Naive thymus-derived CD8-positive, alpha-beta T cell (primary cell): ENCODE data around the gene CAMK4. TPM values are rescaled to one million over a fixed set of nuclear protein-coding genes. Genes with fewer than 3 reads are reported as not detected.

Experiments used
- ATAC-seq, 2 donors: fragments of 150-1000 bp; cut with Tn5 transposase in 1 of 2; sonication (Bioruptor Pico), chemical (Tn5 transposase) in 1 of 2; 1 replicate in 1 of 2; 2 replicates in 1 of 2; pipeline ENCODE4 v1.10.0; 2021; ENCODE audit warnings: mild to moderate bottlenecking in 2 of 2, moderate library complexity in 2 of 2
- POLR2A ChIA-PET: fragments of 350-600 bp; sonication (Branson Sonifier 250); formaldehyde crosslinking; loops from one replicate; lab custom pipeline; 2021; ENCODE audit warnings: antibody characterized with exemption; lab: Charles Lee
- DNase-seq, 10 donors: peaks; one replicate each; pipeline versions ENCODE4 v3.0.0 to v3.0.0-alpha.2; 2020 to 2022
- H3K27ac Mint-ChIP-seq, 10 donors: one replicate each; pipeline ENCODE4 v1.8.0; 2020 to 2022; ENCODE audit warnings: mild to moderate bottlenecking in 10 of 10, mixed read lengths in 10 of 10, moderate library complexity in 4 of 10, inconsistent platforms in 1 of 10
- H3K27me3 Mint-ChIP-seq, 5 donors: one replicate each; pipeline ENCODE4 v1.8.0; 2021 to 2022; ENCODE audit warnings: mixed read lengths in 5 of 5
- H3K36me3 Mint-ChIP-seq, 3 donors: one replicate each; pipeline ENCODE4 v1.8.0; 2020 to 2022; ENCODE audit warnings: mixed read lengths in 3 of 3, mild to moderate bottlenecking in 2 of 3, inconsistent platforms in 1 of 3
- H3K4me1 Mint-ChIP-seq, 4 donors: one replicate each; pipeline ENCODE4 v1.8.0; 2021 to 2022; ENCODE audit warnings: mixed read lengths in 4 of 4
- H3K4me3 Mint-ChIP-seq, 10 donors: one replicate each; pipeline ENCODE4 v1.8.0; 2020 to 2022; ENCODE audit warnings: mild to moderate bottlenecking in 10 of 10, mixed read lengths in 10 of 10, moderate library complexity in 6 of 10, inconsistent platforms in 1 of 10
- H3K9me3 Mint-ChIP-seq, 9 donors: one replicate each; pipeline ENCODE4 v1.8.0; 2020 to 2022; ENCODE audit warnings: mixed read lengths in 9 of 9, mild to moderate bottlenecking in 3 of 9, inconsistent platforms in 1 of 9, moderate library complexity in 1 of 9
- polyA plus RNA-seq, 3 donors: library from polyadenylated mRNA; unstranded; fragments of 300-500 nt; fragmentation: Illumina TruSeq; gene quantifications; one replicate each; pipeline ENCODE4 v1.2.3, GENCODE V29; 2021
- total RNA-seq, 8 experiments: library from RNA in 2 of 8; stranded (reverse) in 2 of 8; gene quantifications; one replicate each; pipeline ENCODE4 v1.2.3 and lab custom pipeline; 2021 to 2026

The CAMK4 gene
- total and polyA plus RNA-seq, 5 experiments from 2014 or later: 93.3 to 307 (median 134) TPM

GRCh38 chr5:111478266-111478665 lies 254.1 kb downstream of the CAMK4 start:
- Mint-ChIP-seq H3K27ac (no peak overlapping the region), H3K36me3 (peaks cover 4 to 87% (median 22%) of the 10 kb centered on the region in 3 donors), H3K4me3 (no peak overlapping the region), H3K27me3 (no peaks in the 10 kb centered on the region), H3K4me1 (peaks cover 0 to 5% (median under 1%) of the 10 kb centered on the region in 4 donors), H3K9me3 (no peaks in the 10 kb centered on the region)
- DNase-seq: no peak
- no peak for ATAC-seq
- POLR2A ChIA-PET: no interaction called here

DNA sequence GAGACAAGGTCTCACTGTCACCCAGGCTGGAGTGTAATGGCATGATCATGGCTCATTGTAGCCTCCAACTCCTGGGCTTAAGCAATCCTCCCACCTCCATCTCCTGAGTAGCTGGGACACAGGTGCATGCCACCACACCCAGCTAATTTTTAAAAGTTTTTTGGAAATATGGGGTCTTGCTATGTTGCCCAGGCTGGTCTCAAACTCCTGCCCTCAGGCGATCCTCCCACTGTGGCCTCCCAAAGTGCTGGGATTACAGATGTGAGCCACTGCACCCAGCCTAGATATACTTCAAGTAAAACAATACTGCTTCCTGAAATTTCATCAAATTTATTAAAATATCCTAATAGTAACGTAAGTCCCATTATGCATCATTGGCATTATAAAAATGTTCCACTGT lies 254.7 kb downstream of the CAMK4 start:
- peak overlapping the region in 1 of 10 donors; percentile 6 for H3K27ac Mint-ChIP-seq
- DNase-seq (no peak), ATAC-seq (no peak)
- H3K27me3 Mint-ChIP-seq: no peaks in the 10 kb centered on the region
- H3K4me1 Mint-ChIP-seq: peaks cover 0 to 6% (median under 1%) of the 10 kb centered on the region in 4 donors
- no peaks in the 10 kb centered on the region for H3K9me3 Mint-ChIP-seq
- peaks cover 4 to 87% (median 28%) of the 10 kb centered on the region in 3 donors for H3K36me3 Mint-ChIP-seq
- no peak overlapping the region for H3K4me3 Mint-ChIP-seq
- POLR2A ChIA-PET: no interaction called here

- Mint-ChIP-seq H3K36me3 (peaks cover 4 to 88% (median 34%) of the 10 kb centered on the region in 3 donors), H3K9me3 (no peaks in the 10 kb centered on the region), H3K4me1 (peaks cover 0 to 6% (median 0%) of the 10 kb centered on the region in 4 donors), H3K4me3 (no peak overlapping the region), H3K27me3 (no peaks in the 10 kb centered on the region), H3K27ac (peak overlapping the region in 4 of 10 donors; percentile 4 to 80 (median 76))
- DNase-seq (no peak), ATAC-seq (no peak)
- POLR2A ChIA-PET: no interaction called here
These were observed 256.2 kb downstream of the CAMK4 start for GRCh38 chr5:111480346-111480745.

GRCh38 chr5:111486055-111486454 lies 261.9 kb downstream of the CAMK4 start:
- Mint-ChIP-seq H3K27me3 (no peaks in the 10 kb centered on the region), H3K36me3 (peaks cover 8 to 61% (median 49%) of the 10 kb centered on the region in 3 donors), H3K9me3 (no peaks in the 10 kb centered on the region), H3K4me1 (peaks cover 0 to 1% (median 0%) of the 10 kb centered on the region in 4 donors), H3K27ac (peak overlapping the region in 5 of 10 donors; percentile 2 to 58 (median 22)), H3K4me3 (no peak overlapping the region)
- DNase-seq (no peak), ATAC-seq (no peak)
- POLR2A ChIA-PET: no interaction called here

GRCh38 chr5:111486926-111487325 lies 262.7 kb downstream of the CAMK4 start:
- Mint-ChIP-seq H3K4me1 (peaks cover 0 to 1% (median 0%) of the 10 kb centered on the region in 4 donors), H3K36me3 (peaks cover 8 to 55% (median 42%) of the 10 kb centered on the region in 3 donors), H3K27me3 (no peaks in the 10 kb centered on the region), H3K9me3 (no peaks in the 10 kb centered on the region), H3K27ac (peak overlapping the region in 1 of 10 donors; percentile 22), H3K4me3 (no peak overlapping the region)
- ATAC-seq: no peak
- no peak for DNase-seq
- POLR2A ChIA-PET: no interaction called here

DNA sequence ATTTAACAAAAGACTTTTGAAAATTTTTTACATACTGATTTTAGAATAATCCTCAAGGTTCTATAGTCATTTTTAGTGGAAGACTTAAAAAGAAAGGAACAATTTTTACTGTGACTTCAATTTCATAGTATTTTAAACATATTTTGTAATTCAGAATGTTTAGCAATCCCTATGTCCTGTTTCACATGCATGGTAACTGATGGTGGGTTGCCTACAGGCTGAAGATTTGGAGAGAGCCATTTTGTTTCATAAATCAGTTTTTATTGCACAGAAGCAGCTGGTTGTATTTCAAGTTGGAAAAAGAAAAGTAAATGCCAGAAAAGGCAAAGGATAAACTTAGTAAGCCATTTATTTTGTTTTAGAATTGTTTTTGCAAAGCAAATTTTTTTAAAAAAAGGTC lies 264.2 kb downstream of the CAMK4 start:
- Mint-ChIP-seq H3K27ac (peak overlapping the region in 1 of 10 donors; percentile 12), H3K27me3 (no peaks in the 10 kb centered on the region), H3K36me3 (peaks cover 4 to 50% (median 32%) of the 10 kb centered on the region in 3 donors), H3K9me3 (no peaks in the 10 kb centered on the region), H3K4me3 (no peak overlapping the region), H3K4me1 (peaks cover 0 to 4% (median 0%) of the 10 kb centered on the region in 4 donors)
- POLR2A ChIA-PET: no interaction called here
- DNase-seq: no peak
- no peak for ATAC-seq

DNA sequence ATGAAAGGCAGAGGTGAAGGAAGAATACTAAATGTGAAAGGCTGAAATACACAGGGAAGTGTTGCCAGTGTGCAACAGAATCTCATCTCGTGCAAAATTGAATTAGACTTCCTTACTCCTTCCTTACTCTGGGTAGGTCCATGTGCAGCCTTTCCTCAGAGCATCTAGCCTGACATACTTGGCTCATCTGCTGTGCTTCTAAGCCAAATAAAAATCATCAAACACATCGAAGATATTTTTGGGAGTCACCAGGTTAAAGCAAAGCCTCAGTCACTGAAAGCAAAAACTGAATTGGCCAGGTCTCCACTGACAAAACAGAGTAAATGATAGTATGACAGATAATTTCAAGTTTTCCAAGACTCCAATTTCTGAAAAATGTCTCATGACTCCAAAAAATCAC lies 268.8 kb downstream of the CAMK4 start:
- POLR2A ChIA-PET: no interaction called here
- peaks cover 0 to 29% (median 14%) of the 10 kb centered on the region in 3 donors for H3K36me3 Mint-ChIP-seq

GRCh38 chr5:111494355-111494999 lies 270.3 kb downstream of the CAMK4 start:
- DNase-seq (no peak), ATAC-seq (no peak)
- H3K36me3 Mint-ChIP-seq: peaks cover 0 to 41% (median 10%) of the 10 kb centered on the region in 3 donors
- no peaks in the 10 kb centered on the region for H3K9me3 Mint-ChIP-seq
- peaks cover 0 to 11% (median 5%) of the 10 kb centered on the region in 4 donors for H3K4me1 Mint-ChIP-seq
- no peak overlapping the region for H3K4me3 Mint-ChIP-seq
- no peaks in the 10 kb centered on the region for H3K27me3 Mint-ChIP-seq
- POLR2A ChIA-PET: no interaction called here
- peak overlapping the region in 7 of 10 donors; percentile 24 to 64 (median 51) for H3K27ac Mint-ChIP-seq

More for the DNA sequence above, 268.8 kb downstream of the CAMK4 start:
- Mint-ChIP-seq H3K27ac (peak overlapping the region in 8 of 10 donors; percentile 3 to 69 (median 22)), H3K9me3 (no peaks in the 10 kb centered on the region), H3K4me1 (peaks cover 0 to 7% (median 3%) of the 10 kb centered on the region in 4 donors), H3K4me3 (no peak overlapping the region), H3K27me3 (no peaks in the 10 kb centered on the region)
- DNase-seq: no peak
- no peak for ATAC-seq

DNA sequence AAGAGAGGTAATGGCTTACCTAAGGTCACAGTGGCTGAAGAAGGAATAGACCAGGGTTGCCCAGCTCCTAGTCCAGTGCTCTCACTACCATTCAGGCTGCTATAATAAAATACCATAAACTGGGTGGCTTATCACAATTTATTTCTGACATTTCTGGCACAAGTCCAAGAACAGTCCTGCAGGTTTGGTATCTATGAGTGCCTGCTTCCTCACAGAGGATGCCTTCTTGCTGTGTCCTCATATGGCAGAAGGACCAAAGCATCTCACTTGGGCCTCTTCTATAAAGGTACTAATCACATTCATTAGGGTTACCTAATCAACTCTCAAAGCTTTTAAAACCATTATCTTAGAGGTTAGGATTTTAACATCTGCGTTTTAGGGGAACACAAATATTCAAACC lies 271.0 kb downstream of the CAMK4 start:
- peaks cover 0 to 43% (median 7%) of the 10 kb centered on the region in 3 donors for H3K36me3 Mint-ChIP-seq
- no peak for DNase-seq
- no peaks in the 10 kb centered on the region for H3K9me3 Mint-ChIP-seq
- no peaks in the 10 kb centered on the region for H3K27me3 Mint-ChIP-seq
- ATAC-seq: no peak
- no peak overlapping the region for H3K4me3 Mint-ChIP-seq
- POLR2A ChIA-PET: no interaction called here
- peak overlapping the region in 7 of 10 donors; percentile 0 to 70 (median 29) for H3K27ac Mint-ChIP-seq
- peaks cover 0 to 11% (median 5%) of the 10 kb centered on the region in 4 donors for H3K4me1 Mint-ChIP-seq

- H3K27ac Mint-ChIP-seq: peak overlapping the region in 9 of 10 donors; percentile 0 to 71 (median 33)
- ATAC-seq: no peak
- no peak for DNase-seq
- no peak overlapping the region for H3K4me3 Mint-ChIP-seq
- H3K27me3 Mint-ChIP-seq: no peaks in the 10 kb centered on the region
- H3K4me1 Mint-ChIP-seq: peaks cover 0 to 11% (median 4%) of the 10 kb centered on the region in 4 donors
- POLR2A ChIA-PET: no interaction called here
- H3K9me3 Mint-ChIP-seq: no peaks in the 10 kb centered on the region
- H3K36me3 Mint-ChIP-seq: peaks cover 0 to 34% (median 6%) of the 10 kb centered on the region in 3 donors
These were observed 274.2 kb downstream of the CAMK4 start for GRCh38 chr5:111498346-111498745.

- DNase-seq (no peak), ATAC-seq (no peak)
- no peak overlapping the region for H3K4me3 Mint-ChIP-seq
- H3K36me3 Mint-ChIP-seq: peaks cover 0 to 28% (median 6%) of the 10 kb centered on the region in 3 donors
- no peak overlapping the region for H3K27ac Mint-ChIP-seq
- no peaks in the 10 kb centered on the region for H3K9me3 Mint-ChIP-seq
- POLR2A ChIA-PET: no interaction called here
- H3K27me3 Mint-ChIP-seq: no peaks in the 10 kb centered on the region
- H3K4me1 Mint-ChIP-seq: peaks cover 0 to 21% (median 8%) of the 10 kb centered on the region in 4 donors
These were observed 278.8 kb downstream of the CAMK4 start for GRCh38 chr5:111502956-111503355.

GRCh38 chr5:111505096-111505495 lies 280.9 kb downstream of the CAMK4 start:
- peak overlapping the region in 1 of 10 donors; percentile 18 for H3K27ac Mint-ChIP-seq
- POLR2A ChIA-PET: no interaction called here
- ATAC-seq: no peak

GRCh38 chr5:111507276-111507675 lies 283.1 kb downstream of the CAMK4 start:
- Mint-ChIP-seq H3K36me3 (peaks cover 0 to 7% (median 0%) of the 10 kb centered on the region in 3 donors), H3K4me3 (no peak overlapping the region)
- POLR2A ChIA-PET: interaction anchor here (0.6 kb wide), 1 partner anchor 23 kb away, joined by 4 read pairs; no protein-coding TSS in a partner anchor

More at GRCh38 chr5:111505096-111505495, 280.9 kb downstream of the CAMK4 start:
- H3K9me3 Mint-ChIP-seq: no peaks in the 10 kb centered on the region
- H3K4me3 Mint-ChIP-seq: no peak overlapping the region
- no peak for DNase-seq
- H3K36me3 Mint-ChIP-seq: peaks cover 0 to 12% (median 0%) of the 10 kb centered on the region in 3 donors
- no peaks in the 10 kb centered on the region for H3K27me3 Mint-ChIP-seq
- H3K4me1 Mint-ChIP-seq: peaks cover 4 to 31% (median 18%) of the 10 kb centered on the region in 4 donors

More at GRCh38 chr5:111507276-111507675, 283.1 kb downstream of the CAMK4 start:
- Mint-ChIP-seq H3K27ac (peak overlapping the region in 2 of 10 donors; percentile 5 to 74), H3K9me3 (no peaks in the 10 kb centered on the region), H3K4me1 (peaks cover 7 to 50% (median 32%) of the 10 kb centered on the region in 4 donors), H3K27me3 (no peaks in the 10 kb centered on the region)
- DNase-seq: no peak
- no peak for ATAC-seq
